ENCODE results near the gene LMO1.

LMO1 gene

DNA sequence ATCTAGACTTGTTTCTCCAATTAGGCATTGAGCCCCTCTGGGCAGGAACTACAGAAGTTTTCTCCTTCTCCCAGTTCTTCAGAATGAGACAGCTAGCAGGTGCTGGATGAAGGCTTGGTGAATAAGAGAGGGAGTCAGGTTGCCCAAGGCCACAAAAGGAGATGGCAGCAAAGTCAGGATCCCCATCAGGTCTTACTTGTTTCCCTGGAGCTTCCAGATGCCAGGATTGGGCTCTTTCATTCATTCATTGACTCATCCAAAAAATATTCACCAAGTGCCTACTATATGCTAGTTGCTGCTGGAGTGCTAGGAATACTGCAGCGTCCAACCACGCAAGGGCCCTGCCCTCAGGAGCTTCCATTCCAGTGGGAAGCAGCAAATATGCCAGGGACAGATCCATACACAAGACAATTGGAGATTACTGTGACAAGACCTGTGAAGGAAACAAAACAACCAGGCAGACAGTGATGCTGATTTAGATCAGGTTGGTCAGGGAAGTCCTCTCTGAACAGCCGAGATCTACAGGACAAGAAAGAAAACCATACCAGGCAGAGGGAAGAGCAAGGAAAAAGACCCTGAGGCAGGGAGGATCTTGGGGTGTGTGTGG, 24.6 kb upstream of the LMO1 start:
- no peak for DNase-seq

DNA sequence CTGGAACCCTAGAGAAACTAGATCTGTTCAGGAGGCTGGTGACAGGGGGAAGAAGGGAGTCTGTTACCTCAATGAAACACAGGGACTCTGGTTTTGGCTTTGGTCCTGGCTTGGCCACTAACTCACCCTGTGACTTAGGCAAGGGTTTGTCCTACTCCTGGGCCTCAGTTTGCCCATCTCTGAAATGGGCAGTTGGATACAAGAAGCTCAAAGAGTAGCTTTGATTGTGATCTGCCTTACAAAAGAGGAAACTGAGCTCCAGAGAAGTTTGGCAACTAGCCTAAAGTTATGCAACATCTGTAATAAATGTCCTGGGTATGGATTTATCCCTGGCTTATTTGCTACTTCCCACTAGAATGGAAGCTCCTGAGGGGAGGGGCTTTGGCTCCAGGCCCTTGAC, 24.0 kb upstream of the LMO1 start:
- DNase-seq, result no peak

DNA sequence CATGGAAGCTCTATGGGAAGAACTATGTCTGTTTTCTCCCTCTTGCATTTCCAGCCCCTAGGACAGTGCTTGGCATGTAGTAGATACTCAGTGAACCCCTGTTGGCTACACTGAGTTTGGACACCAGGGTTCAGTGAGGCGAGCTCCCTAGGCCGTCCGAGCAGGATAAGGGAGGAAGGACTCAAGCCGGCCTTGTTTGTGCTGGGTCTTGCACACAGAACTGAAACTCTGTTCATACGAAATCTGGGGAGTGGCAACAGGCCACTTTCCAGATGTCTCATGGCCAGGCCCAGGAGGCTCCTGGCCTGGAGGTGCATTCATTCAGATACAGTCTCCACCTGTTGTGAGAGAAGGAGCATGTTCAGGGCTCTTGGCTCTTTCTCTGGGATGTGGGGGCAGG, 23.6 kb upstream of the LMO1 start:
- DNase-seq, result no peak

DNA sequence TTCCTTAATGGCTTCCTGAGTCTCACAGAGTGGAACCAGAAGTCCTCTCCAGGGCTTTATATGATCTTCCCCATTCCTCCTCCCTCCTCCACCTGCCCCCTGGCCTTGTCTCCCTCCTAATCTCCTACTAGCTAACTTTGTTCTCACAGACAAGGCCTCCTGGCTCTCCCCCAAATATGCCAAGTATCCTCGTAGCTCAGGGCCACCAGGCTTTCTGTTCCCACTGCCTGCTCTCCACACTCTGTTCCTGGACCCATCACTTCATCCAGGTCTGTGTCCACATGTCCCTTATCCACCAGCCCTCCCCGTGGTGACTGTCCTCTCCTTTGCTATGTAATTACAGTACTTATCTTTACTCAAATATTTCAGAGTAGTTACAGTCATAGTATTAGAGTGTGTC, 23.2 kb upstream of the LMO1 start:
- DNase-seq, result no peak

DNA sequence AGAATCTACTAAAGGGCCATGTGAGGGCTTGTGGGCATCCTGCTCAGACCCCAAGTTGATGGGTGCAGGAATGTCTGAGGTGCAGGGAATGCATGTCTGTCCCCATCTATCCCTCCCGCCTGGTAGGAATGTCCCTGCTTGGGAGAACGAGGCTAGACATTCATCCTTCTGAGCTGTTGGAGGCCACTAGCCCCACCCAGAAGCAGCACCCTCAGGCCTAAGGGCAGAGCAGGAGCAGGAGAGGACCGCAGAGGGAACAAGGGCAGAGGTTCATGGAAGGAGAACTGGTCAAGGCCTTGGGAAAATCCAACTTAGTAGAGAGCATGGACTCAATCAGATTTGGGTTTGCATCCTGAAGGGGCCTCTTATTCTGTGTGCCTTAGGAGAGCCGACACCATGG, 22.1 kb upstream of the LMO1 start:
- DNase-seq, result no peak

DNA sequence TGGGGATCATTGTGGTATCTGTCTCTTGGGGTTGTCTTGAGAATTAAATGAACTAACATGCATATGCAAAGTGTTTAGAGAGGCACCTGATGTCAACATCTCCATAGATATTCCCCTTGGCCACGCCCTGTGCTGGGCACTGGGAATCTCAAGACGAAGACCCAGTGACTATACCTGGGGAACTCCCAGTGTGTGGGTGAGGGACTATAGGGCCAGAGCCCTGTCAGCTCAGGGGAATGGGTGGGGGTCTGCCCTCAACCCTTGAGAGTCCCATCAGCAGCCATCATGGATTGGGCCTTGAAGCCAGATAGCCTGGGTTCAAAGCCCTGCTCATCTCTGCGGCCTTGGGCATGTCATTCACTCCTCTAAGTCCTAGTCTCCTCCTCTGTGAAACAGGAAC, 21.6 kb upstream of the LMO1 start:
- DNase-seq, result no peak

DNA sequence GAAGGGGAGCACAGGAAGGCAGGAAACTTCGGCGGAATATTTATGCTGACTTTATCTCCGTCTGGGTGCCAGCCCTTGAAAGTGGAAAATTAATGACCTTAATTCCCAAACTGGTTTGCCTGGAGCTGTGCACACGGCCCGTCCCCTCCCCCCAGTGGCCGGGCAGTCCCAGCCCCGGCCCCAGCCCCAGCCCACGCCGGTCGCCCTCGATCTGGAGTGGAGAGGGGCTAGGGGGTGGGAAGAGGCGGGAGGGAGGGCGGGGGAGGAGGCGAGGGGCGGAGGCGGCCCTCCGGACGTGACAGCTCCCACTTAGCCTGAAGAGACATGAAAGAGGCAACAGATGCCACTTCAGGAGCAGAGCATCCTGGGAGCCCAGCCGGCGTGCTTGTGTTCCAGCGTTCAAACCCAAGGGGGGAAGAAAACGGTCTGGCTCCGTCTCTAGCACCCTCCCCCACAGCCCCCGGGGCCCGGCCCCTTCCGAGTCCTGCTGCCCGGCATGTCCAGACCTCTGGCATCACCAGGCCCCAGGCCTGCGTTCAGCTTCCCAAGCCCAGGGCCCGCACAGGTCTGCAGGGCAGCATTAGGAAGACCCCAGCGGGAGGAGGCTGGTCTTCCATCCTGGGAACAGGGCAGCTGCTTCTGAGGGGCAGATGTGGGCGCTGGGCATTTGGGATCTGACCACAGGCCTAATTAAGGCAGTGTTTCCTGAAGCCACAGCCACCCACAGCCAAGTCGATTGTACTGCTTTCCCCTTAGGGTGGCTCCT, 20.0 kb upstream of the LMO1 start:
- DNase-seq, result peak in 1 of 2 experiments; percentile 52

DNA sequence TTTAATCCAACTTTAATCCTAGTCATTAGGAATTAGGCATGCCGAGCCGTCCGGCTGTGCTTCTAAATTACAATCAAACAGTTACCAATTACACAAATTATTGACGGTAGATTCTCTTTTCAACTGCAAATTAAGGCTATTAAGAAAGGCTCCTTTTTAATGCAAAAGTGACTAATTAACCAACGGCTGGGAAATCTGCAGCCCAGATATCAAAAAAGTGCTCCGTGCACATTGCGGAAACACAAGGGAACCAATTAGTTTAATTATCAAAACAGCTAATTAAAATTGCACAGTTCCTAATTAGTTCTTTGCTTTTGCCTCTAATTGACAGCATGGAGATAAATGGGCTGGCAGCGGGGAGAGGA, 19.4 kb upstream of the LMO1 start:
- DNase-seq, result no peak

DNA sequence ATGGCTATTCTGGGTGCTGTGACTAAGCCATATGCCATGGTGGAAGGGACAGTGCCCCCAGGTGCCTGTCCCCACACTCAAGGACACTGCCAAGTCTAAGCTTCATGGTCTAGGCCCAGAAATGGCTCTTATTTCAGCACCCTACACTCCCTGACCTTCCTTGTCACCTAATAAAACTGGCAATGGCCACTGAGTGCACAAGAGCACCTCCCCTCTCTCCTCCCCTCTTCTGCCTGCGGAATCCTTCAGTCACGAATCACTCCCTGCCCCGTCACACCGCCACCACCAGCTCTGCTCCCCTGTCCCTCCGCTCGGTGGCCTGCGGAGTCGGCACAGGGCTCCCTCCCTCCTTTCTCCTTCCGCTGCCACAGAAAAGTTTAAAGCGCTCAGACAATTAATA, 19.0 kb upstream of the LMO1 start:
- DNase-seq, result no peak

DNA sequence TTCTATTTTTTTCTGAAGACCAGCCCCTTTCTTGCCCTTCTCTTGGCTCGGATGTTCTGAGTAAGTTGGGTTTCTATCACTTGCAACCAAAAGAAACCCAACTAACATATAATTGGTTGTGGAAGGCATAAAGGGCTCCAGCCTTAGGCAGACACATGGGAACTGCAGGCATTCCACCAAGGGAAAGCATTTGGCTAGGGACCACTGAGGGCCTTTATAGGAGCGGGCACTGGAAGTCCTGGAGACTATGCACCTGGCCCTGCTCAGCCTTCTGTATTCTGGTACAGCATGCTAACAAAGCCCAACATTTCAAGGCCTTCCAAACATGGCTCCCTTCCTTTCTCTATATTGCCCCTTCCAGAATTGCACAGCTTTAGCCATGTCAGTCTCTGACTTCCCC, 17.6 kb upstream of the LMO1 start:
- DNase-seq, result no peak

DNA sequence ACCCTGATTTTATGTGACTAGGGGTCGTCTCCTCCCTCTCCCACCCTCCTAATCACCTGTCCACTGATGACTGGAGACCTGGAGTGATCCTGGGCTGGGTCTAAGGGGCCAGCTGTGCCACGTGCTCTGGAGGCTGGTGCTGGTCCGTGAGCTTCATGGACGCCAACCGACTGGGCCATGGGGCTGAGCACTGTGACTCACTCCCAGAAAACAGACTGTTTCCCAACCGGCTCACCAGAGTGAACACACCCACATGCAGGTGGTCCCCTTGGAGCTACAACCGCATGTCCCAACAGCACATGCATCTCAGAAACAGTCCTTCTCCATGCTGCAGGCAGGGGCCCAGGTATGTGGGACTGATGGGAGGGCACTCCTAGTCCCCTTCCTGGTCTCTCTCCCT, 14.0 kb upstream of the LMO1 start:
- no peak for DNase-seq

DNA sequence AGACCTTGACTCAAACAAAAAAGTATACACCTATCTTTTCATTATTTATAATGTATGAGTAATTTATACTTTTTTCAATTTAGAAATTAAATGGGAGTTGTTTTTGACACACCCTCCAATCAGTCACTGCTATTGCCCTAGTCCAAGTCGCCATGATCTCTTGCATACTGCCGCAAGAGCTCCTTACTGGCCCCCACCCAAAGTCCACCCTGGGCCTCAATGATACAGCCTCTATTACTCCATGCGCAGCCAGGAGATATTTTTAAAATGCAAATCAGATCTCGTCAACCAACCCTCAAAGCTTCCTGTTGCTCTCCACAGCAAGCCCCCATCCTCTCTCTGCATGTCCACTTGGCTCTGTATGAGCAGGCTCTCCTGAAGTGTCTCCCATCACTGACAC, 12.8 kb upstream of the LMO1 start:
- DNase-seq, result no peak

DNA sequence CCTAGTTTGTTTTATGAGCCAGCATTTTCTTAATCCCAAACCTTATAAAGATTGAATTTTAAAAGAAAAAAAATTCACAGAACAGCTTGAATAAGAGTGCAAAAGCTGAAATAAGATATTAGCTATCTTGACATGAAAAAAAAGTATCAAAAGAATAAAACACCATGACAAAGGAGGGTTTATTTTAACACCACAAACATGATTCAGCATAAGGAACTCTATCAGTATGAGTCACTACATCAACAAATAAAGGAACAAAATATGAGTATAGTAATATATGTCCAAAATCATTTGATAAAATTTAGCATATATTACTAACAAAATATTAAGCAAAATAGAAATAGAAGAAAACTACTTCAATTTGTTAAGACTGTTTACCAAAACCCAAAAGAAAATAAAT, 9.6 kb upstream of the LMO1 start:
- no peak for DNase-seq

DNA sequence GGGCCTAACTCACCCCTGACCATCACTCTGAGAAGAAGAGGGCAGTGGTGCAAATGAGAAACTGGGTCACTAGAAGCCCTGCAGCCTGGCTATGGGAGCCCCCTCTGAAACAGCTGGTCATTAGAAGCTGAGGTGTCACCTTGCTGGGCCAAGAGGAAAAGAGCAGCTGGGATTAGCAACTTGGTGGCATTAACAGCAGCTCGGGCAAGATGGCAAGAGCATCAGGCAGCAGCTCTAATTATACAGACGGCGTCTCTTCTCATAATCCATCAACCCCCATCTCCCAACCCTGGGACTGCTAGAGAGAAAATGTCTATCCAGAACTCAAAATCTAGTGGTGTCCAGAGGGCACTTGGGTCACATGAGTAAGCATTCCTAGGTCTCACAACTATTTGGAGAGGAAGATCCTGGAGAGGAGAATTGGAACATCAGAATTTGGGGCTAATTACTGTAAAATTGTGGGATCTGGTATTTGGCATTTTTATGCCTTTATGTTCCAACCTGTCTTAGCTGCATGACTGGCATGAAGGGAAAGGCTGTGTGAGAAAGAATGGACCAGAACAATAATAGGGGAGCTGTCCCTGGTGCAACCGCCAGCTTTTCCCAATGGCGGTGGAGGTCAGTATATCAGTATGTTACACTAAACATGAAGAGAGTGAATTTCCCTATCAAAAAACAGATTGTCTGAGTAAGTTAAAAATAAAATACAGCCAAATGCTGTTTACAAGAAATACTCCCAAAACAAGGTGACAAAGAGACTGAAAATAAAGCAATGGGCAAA, 7.6 kb upstream of the LMO1 start:
- no peak for DNase-seq

DNA sequence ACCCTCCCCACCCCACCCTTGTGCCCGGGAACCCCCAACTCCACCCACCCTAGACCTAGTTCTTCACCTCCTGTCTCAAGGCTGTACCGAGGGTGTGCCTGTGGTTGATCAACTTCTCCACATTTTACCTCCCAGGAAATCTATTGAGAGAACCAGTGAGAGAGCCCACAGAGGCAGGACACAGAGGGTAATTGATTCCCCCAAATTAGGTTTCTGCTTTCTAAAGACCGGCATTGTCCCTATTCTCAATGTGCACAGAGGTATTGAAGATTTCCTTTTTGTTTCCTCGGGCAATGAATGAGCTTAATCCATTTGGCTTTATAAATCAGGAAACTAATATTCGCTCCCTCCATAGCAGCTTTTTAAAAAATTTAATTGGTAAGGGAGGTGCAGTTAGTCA, 6.0 kb upstream of the LMO1 start:
- no peak for DNase-seq

DNA sequence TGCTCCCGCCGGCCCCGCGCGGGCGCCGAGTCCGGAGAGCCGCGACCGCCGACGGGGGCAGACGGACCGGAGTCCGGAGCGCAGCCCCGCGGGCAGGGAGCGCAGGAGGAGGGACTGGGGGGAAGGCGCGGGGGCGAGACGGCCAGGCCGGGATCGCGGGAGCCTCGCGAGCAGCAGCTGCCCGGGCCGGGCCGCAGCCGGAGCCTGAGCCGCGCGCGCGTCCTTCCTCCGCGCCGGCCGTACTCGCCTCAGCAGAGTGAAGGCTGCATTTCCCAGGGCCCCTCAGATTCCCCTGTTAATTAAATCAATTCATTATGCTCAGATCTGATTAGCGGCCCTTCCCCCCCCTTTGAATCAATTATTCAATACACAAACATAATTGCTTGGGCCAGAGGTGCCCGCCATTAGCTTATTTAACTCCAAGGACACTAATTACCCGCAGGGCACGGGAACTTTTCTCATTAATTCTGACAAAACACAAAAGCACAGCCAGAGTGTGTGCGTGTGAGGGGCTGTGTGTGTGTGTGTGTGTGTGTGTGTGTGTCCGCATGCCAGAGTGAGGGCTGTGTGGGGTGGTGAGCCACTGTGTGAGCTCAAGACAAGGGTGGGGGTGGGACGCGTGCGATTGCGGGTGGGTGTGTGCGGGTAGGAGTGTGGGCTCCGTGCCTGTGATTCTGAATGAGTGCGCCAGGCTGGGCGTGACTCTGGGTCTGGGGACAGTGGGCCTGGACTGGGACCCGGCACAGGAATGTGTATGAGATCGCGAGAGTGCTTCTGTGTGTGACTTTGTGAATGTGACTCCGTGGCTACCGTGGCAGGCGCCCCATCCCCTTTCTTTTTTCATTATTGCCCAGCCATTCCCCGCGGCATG, 5.1 kb upstream of the LMO1 start:
- DNase-seq, result peak in 1 of 2 experiments; percentile 71

DNA sequence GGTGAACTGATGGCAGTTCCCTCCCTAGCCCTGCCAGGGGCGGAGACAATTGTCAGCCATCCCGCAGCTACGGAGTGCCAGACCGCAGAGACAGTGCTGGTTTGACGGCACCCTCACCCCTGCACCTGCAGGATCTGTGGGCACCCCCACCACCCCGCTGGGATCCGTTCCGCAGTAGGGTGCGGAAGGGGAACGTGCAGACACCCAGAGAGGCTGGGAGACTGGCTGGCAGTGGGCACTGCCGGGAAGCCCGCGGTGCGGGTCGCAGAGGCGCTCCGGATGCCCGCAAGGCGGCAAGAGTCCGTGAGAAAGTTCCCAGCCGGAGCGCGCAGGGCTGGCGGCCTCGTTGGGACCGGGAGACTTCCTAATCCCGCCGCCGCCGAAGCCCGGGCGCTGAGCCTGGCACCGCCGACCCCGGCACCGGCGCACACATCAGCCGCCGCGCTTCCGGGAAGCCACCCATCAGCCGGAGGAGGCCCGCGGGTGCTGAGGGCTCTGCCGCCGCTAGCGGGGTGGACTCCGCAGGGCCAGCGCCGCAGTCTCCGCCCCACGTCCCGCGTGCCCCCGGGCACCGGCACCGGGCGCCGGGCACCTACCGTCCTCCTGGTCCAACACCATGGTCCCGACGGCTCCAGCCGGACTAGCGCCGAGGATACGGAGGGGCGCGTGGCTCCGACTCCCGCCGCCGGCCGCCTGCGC, 4.3 kb upstream of the LMO1 start:
- peak in 1 of 2 experiments; percentile 72 for DNase-seq

DNA sequence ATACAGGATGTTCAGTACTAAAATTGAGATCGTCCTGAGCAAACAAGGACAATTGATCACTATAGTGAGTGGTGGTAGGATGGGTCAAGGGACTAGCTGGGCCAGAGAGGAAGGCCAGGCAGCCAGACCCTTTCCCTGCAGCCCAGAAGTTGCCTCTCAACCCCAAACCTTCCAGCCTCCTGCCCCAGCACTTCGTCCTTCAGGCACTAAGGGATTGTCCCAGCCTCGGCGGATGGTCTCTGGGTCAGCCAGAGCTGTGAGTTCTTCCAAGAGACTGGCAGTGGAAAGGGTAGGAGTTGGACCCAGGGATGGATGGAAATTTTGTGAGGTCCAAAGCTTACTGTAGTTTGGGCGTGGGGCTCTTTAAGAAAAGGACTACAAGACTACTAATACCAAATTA, 3.6 kb upstream of the LMO1 start:
- DNase-seq, result no peak

DNA sequence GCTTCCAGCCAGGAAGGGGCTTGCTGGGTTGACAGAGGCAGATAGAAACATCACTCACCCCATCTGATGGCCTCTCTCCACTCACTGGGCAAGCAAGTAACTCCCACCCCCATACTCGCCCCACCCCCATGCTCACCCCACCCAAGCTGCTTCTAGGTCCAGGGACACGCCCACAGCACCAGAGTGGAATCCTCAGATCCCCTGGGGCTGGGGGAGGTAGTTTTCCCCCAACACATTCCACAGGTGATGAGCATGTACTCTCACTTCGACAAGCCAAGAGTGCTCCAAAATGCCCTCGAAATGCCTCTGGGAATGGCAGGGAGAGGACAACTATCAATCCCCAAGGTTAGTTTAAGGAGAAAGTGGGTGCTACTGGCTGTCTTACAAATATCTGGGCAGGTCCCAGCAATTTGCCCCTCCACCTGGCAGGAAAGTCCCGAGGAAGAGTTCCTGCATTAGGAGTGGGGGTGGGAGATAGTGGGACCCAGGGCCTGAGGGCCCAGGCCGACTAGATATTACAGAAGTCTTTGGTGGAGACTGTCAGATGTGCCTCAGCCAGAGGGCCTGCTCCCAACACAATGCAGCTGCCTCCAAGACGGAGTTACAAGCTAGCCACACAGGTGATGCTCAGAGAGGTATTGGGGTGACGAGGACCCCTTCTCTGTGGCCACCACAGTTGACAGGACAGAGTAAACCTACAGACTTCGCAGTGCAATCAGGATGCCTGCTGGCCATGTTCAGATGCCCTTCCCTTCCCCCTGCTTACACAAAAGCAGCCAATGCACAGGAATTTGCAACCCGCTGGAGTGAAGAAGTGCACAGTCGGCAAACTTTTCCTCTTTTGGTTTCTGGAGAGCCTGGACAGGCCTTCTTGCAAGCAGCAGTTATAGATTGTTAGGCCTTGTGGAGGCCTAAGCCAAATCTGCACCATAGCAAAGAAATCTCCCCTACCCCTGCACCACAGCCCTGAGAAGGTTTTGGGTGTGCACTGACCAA, 2.9 kb upstream of the LMO1 start:
- DNase-seq, result no peak

DNA sequence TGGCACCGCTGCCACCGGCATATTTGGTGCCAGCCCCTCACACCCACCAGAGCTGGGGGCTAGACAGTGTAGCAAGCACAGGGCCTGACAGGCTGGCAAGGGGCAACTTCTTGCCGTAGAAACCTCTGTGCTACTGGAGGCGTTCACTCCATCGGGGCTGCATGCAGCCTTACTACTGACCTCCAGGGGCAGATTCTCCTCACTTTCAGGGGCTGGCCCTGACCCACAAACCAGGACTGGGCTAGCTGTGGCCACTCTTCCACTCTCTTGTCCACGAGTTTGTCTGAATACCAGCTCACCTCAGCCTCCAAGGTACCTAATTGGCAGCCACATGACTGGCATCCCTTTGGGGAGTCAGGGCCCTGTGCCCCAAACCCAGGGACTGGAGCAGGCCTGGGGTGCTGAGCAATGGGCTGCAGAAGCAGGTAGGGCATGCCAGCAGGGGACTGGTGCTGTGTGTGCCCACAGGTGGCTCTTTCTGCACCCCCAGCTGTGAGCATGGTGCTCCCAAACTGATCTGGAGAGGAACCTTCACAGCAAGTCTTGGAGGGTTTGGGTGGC, 2.1 kb upstream of the LMO1 start:
- DNase-seq, result peak in 1 of 2 experiments; percentile 26
